OCI-LY7 (cell line): ENCODE data around the gene SLC25A1. TPM values are rescaled to one million over a fixed set of nuclear protein-coding genes. Genes with fewer than 3 reads are reported as not detected.

Source experiments
- BruUV-seq: library from RNA; stranded (reverse); fragments of 400-500 nt; replicated peaks from 2 replicates; lab custom pipeline; 2021; lab: Mats Ljungman, UMichigan
- CTCF ChIA-PET: fragments of 300-600 bp; sonication (Branson Sonifier 250); formaldehyde crosslinking; loops from one replicate; lab custom pipeline; 2022; ENCODE audit warnings: antibody characterized with exemption; ENCODE audit not compliant: unreplicated experiment; lab: Charles Lee
- POLR2A ChIA-PET: fragments of 300-600 bp; sonication (Branson Sonifier 250); formaldehyde crosslinking; loops from one replicate; lab custom pipeline; 2022; ENCODE audit warnings: antibody characterized with exemption; lab: Charles Lee
- DNase-seq: peaks from one replicate; pipeline ENCODE4 v3.0.0-alpha.2; 2015; ENCODE audit warnings: low spot score
- H2AFZ ChIP-seq: fragments of 200-600 bp; sonication (generic), shearing (Covaris generic); 2 replicates; pipeline ENCODE4 v1.6.1; 2014; ENCODE audit warnings: mild to moderate bottlenecking, antibody characterized with exemption, low read length, moderate library complexity
- H3K27ac ChIP-seq: fragments of 200-600 bp; sonication (generic); 2 replicates; pipeline ENCODE4 v1.5.1; 2014; ENCODE audit warnings: mixed run types, low read depth, mild to moderate bottlenecking, moderate library complexity, low read length, inconsistent platforms; ENCODE audit not compliant: poor library complexity, severe bottlenecking
- H3K36me3 ChIP-seq: fragments of 200-600 bp; sonication (generic); 2 replicates; pipeline ENCODE4 v1.6.1; 2014; ENCODE audit warnings: mild to moderate bottlenecking, antibody characterized with exemption, low read length, moderate library complexity, mixed read lengths; ENCODE audit not compliant: insufficient read depth
- H3K4me1 ChIP-seq: fragments of 200-600 bp; sonication (generic); 2 replicates; pipeline ENCODE4 v1.5.1; 2014; ENCODE audit warnings: mild to moderate bottlenecking, low read length; ENCODE audit not compliant: insufficient read depth, poor library complexity, severe bottlenecking
- H3K4me2 ChIP-seq: fragments of 200-600 bp; sonication (generic); 2 replicates; pipeline ENCODE4 v1.6.1; 2014; ENCODE audit warnings: mild to moderate bottlenecking, low read length
- H3K4me3 ChIP-seq: fragments of 200-600 bp; sonication (generic); 2 replicates; pipeline ENCODE4 v1.5.1; 2014; ENCODE audit warnings: mild to moderate bottlenecking, low read depth, low read length; ENCODE audit not compliant: poor library complexity, severe bottlenecking
- H3K79me2 ChIP-seq: fragments of 200-600 bp; sonication (generic); 2 replicates; pipeline ENCODE4 v1.6.1; 2016; ENCODE audit warnings: low read depth, mild to moderate bottlenecking, low read length, moderate library complexity, mixed read lengths; ENCODE audit not compliant: insufficient read depth
- H3K9me2 ChIP-seq: fragments of 200-600 bp; sonication (generic); 2 replicates; pipeline ENCODE4 v1.6.1; 2016; ENCODE audit warnings: mild to moderate bottlenecking, low read length, mixed read lengths; ENCODE audit not compliant: insufficient read depth
- H3K9me3 ChIP-seq: fragments of 200-600 bp; sonication (generic); 2 replicates; pipeline ENCODE4 v1.6.1; 2014; ENCODE audit warnings: mild to moderate bottlenecking, mixed run types, low read length, mixed read lengths
- H4K20me1 ChIP-seq: fragments of 200-600 bp; sonication (generic); 2 replicates; pipeline ENCODE4 v1.6.1; 2014; ENCODE audit warnings: mild to moderate bottlenecking, antibody characterized with exemption, low read length, moderate library complexity, mixed read lengths; ENCODE audit not compliant: insufficient read depth
- CTCF ChIP-seq: fragments of 200-600 bp; sonication (generic); conservative IDR thresholded peaks from 2 replicates; pipeline ENCODE4 v1.5.1; 2014; ENCODE audit warnings: mild to moderate bottlenecking, antibody characterized with exemption, low read length, moderate library complexity, mixed read lengths
- EZH2phosphoT487 ChIP-seq: fragments of 200-600 bp; sonication (generic); IDR thresholded peaks from 2 replicates; pipeline ENCODE4 v1.6.1; 2018; ENCODE audit warnings: low read depth, borderline replicate concordance, mild to moderate bottlenecking, mixed run types, antibody characterized with exemption, low read length, moderate library complexity, mixed read lengths
- intact Hi-C: fragments of 100-400 bp; cut with micrococcal nuclease; formaldehyde crosslinking; loops from one replicate; pipeline ENCODE4 v1.10.0; 2022; ENCODE audit not compliant: unreplicated experiment
- total RNA-seq, 2 experiments: library from RNA; depleted of rRNA in 1 of 2; stranded (reverse); fragments of >200 nt in 1 of 2; shearing (Covaris generic) in 1 of 2; gene quantifications; 2 replicates each; pipeline ENCODE4 v1.2.3, GENCODE V29; 2014 to 2022

The SLC25A1 gene
- total RNA-seq, 2 experiments from 2014 or later: 59.5 to 117 TPM

GRCh38 chr22:19137384-19138216, 40.9 kb downstream of the SLC25A1 start:
- no peaks in the 10 kb centered on the region for H3K79me2 ChIP-seq
- H3K36me3 ChIP-seq: peaks cover 74% of the 10 kb centered on the region
- H2AFZ ChIP-seq: no peak overlapping the region
- H3K4me3 ChIP-seq: no peak overlapping the region
- H3K27ac ChIP-seq: no peak overlapping the region
- no peaks in the 10 kb centered on the region for H3K4me1 ChIP-seq
- TF ChIP-seq EZH2phosphoT487: no peak
- no peak for TF ChIP-seq CTCF
- no peaks in the 10 kb centered on the region for H4K20me1 ChIP-seq
- H3K9me2 ChIP-seq: no peaks in the 10 kb centered on the region
- H3K4me2 ChIP-seq: no peak overlapping the region
- ChIA-PET CTCF (no interaction called here), POLR2A (no interaction called here)
- DNase-seq: no peak
- no TSS peak for BruUV-seq
- no peaks in the 10 kb centered on the region for H3K9me3 ChIP-seq
- intact Hi-C loops: no loop called here

- no peak for DNase-seq
- Histone ChIP-seq H3K79me2 (no peaks in the 10 kb centered on the region), H3K9me3 (no peaks in the 10 kb centered on the region), H3K27ac (no peak overlapping the region), H2AFZ (no peak overlapping the region), H3K4me3 (no peak overlapping the region), H3K9me2 (no peaks in the 10 kb centered on the region), H3K36me3 (peaks cover 68% of the 10 kb centered on the region), H3K4me1 (no peaks in the 10 kb centered on the region), H3K4me2 (no peak overlapping the region), H4K20me1 (no peaks in the 10 kb centered on the region)
- TF ChIP-seq EZH2phosphoT487 (no peak), CTCF (no peak)
- BruUV-seq: no TSS peak
- POLR2A ChIA-PET: no interaction called here
- CTCF ChIA-PET: no interaction called here
- intact Hi-C loops: no loop called here
These were observed 41.6 kb downstream of the SLC25A1 start for GRCh38 chr22:19136915-19137314.

- Histone ChIP-seq H3K27ac (no peak overlapping the region), H3K9me2 (no peaks in the 10 kb centered on the region), H4K20me1 (no peaks in the 10 kb centered on the region), H3K4me1 (no peaks in the 10 kb centered on the region), H3K79me2 (no peaks in the 10 kb centered on the region), H3K36me3 (peaks cover 58% of the 10 kb centered on the region), H3K4me3 (no peak overlapping the region), H3K9me3 (no peaks in the 10 kb centered on the region), H2AFZ (no peak overlapping the region), H3K4me2 (no peak overlapping the region)
- CTCF ChIA-PET: no interaction called here
- TF ChIP-seq CTCF (no peak), EZH2phosphoT487 (no peak)
- no TSS peak for BruUV-seq
- POLR2A ChIA-PET: no interaction called here
- DNase-seq: no peak
- intact Hi-C loops: no loop called here
These were observed 43.7 kb downstream of the SLC25A1 start for GRCh38 chr22:19134874-19135273.
